Stomach (tissue), 4 donors: ENCODE results near the gene RNF213.
"Not testable (repeated sequence)": the region's sequence is repeated elsewhere in the genome, so short reads cannot be mapped to it uniquely, and the experiment has no call there.

Source experiments
- POLR2A ChIP-seq, 4 donors: fragments of 450-650 bp; IDR thresholded peaks; one replicate each; pipeline ENCODE4 v1.6.1; 2016; ENCODE audit warnings: antibody characterized with exemption in 4 of 4, control low read depth in 2 of 4, mild to moderate bottlenecking in 1 of 4, moderate library complexity in 1 of 4
- POLR2AphosphoS5 ChIP-seq, 3 donors: sonication (generic); formaldehyde crosslinking; IDR thresholded peaks; one replicate each; pipeline ENCODE4 v1.6.1; 2016; ENCODE audit warnings: antibody characterized with exemption in 3 of 3
- TF ChIP-seq, protein P1 (sequence below), 7 experiments: fragments of 450-650 bp in 4 of 7; fragments of 200-600 bp in 3 of 7; sonication (generic) in 3 of 7; IDR thresholded peaks; one replicate each; pipeline ENCODE4 v1.5.1; 2016 to 2019; ENCODE audit warnings: antibody characterized with exemption in 7 of 7, control low read depth in 2 of 7, mild to moderate bottlenecking in 1 of 7

DNA sequence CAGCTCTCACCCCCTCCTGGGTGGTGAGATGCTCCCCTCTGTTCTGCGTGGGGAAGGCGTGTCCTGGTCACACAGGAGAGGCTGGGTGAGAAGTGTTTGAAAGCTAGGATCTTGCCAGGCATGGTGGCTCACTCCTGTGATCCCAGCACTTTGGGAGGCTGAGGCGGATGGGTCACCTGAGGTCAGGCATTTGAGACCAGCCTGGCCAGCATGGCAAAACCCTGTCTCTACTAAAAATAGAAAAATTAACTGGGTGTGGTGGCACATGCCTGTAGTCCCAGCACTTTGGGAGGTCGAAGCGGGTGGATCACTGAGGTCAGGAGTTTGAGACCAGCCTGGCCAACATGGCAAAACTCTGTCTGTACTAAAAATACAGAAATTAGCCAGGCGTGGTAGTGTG lies 16.2 kb upstream of the RNF213 start:
- TF ChIP-seq, protein P1, sequence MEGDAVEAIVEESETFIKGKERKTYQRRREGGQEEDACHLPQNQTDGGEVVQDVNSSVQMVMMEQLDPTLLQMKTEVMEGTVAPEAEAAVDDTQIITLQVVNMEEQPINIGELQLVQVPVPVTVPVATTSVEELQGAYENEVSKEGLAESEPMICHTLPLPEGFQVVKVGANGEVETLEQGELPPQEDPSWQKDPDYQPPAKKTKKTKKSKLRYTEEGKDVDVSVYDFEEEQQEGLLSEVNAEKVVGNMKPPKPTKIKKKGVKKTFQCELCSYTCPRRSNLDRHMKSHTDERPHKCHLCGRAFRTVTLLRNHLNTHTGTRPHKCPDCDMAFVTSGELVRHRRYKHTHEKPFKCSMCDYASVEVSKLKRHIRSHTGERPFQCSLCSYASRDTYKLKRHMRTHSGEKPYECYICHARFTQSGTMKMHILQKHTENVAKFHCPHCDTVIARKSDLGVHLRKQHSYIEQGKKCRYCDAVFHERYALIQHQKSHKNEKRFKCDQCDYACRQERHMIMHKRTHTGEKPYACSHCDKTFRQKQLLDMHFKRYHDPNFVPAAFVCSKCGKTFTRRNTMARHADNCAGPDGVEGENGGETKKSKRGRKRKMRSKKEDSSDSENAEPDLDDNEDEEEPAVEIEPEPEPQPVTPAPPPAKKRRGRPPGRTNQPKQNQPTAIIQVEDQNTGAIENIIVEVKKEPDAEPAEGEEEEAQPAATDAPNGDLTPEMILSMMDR (IDR thresholded peaks at IDR 0.05) = not testable (repeated sequence)
- TF ChIP-seq POLR2AphosphoS5, POLR2A (IDR thresholded peaks at IDR 0.05): not testable (repeated sequence)
